CD8-positive, alpha-beta memory T cell (primary cell): ENCODE data around the gene SH2B2. TPM values are rescaled to one million over a fixed set of nuclear protein-coding genes. Genes with fewer than 3 reads are reported as not detected.

ENCODE experiments used
- CTCF ChIA-PET: fragments of 350-600 bp; sonication (Branson Sonifier 250); formaldehyde crosslinking; loops from one replicate; lab custom pipeline; 2021; ENCODE audit warnings: antibody characterized with exemption; lab: Charles Lee
- POLR2A ChIA-PET: fragments of 350-600 bp; sonication (Branson Sonifier 250); formaldehyde crosslinking; loops from one replicate; lab custom pipeline; 2021; ENCODE audit warnings: antibody characterized with exemption; lab: Charles Lee
- DNase-seq, 5 donors: peaks; one replicate each; pipeline versions ENCODE4 v3.0.0 to v3.0.0-alpha.2; 2020 to 2022; ENCODE audit warnings: mixed read lengths in 1 of 5
- H3K27ac ChIP-seq: one replicate; pipeline ENCODE4 v1.7.0; 2013; ENCODE audit warnings: low read depth, mild to moderate bottlenecking, low read length, moderate library complexity
- H3K27me3 ChIP-seq: 2 replicates; pipeline ENCODE4 v1.7.0; 2013; ENCODE audit warnings: low read length, mild to moderate bottlenecking; ENCODE audit not compliant: insufficient read depth, poor library complexity, severe bottlenecking
- H3K36me3 ChIP-seq: 2 replicates; pipeline ENCODE4 v1.7.0; 2013; ENCODE audit warnings: mild to moderate bottlenecking, low read length, moderate library complexity; ENCODE audit not compliant: insufficient read depth
- H3K4me1 ChIP-seq: 2 replicates; pipeline ENCODE4 v1.7.0; 2013; ENCODE audit warnings: mild to moderate bottlenecking, low read length, moderate library complexity; ENCODE audit not compliant: insufficient read depth
- H3K4me3 ChIP-seq: 2 replicates; pipeline ENCODE4 v1.7.0; 2013; ENCODE audit warnings: mild to moderate bottlenecking, low read length
- H3K9me3 ChIP-seq: 2 replicates; pipeline ENCODE4 v1.7.0; 2013; ENCODE audit warnings: mild to moderate bottlenecking, low read length
- H3K27ac Mint-ChIP-seq, 8 donors: one replicate each; pipeline ENCODE4 v1.8.0; 2020 to 2021; ENCODE audit warnings: mixed read lengths in 8 of 8, mild to moderate bottlenecking in 6 of 8, inconsistent platforms in 3 of 8, moderate library complexity in 3 of 8
- H3K27me3 Mint-ChIP-seq, 2 donors: one replicate each; pipeline ENCODE4 v1.8.0; 2020 to 2021; ENCODE audit warnings: mixed read lengths in 2 of 2, mild to moderate bottlenecking in 1 of 2, moderate library complexity in 1 of 2
- H3K36me3 Mint-ChIP-seq, 3 donors: one replicate each; pipeline ENCODE4 v1.8.0; 2020 to 2021; ENCODE audit warnings: mixed read lengths in 3 of 3, inconsistent platforms in 1 of 3, mild to moderate bottlenecking in 1 of 3
- H3K4me1 Mint-ChIP-seq, 3 donors: one replicate each; pipeline ENCODE4 v1.8.0; 2020 to 2021; ENCODE audit warnings: mixed read lengths in 3 of 3, inconsistent platforms in 1 of 3, mild to moderate bottlenecking in 1 of 3
- H3K4me3 Mint-ChIP-seq, 7 donors: one replicate each; pipeline ENCODE4 v1.8.0; 2020 to 2021; ENCODE audit warnings: mixed read lengths in 7 of 7, mild to moderate bottlenecking in 6 of 7, moderate library complexity in 4 of 7, inconsistent platforms in 2 of 7
- H3K9me3 Mint-ChIP-seq, 5 donors: one replicate each; pipeline ENCODE4 v1.8.0; 2020 to 2022; ENCODE audit warnings: mixed read lengths in 5 of 5, mild to moderate bottlenecking in 3 of 5, moderate library complexity in 2 of 5, inconsistent platforms in 1 of 5
- polyA plus RNA-seq: library from polyadenylated mRNA; unstranded; fragments of 300-500 nt; fragmentation: Illumina TruSeq; gene quantifications from one replicate; pipeline ENCODE4 v1.2.3, GENCODE V29; 2021
- total RNA-seq, 2 experiments: library from RNA; stranded (reverse); gene quantifications; one replicate each; pipeline ENCODE4 v1.2.3, GENCODE V29; 2021

Gene SH2B2
- total and polyA plus RNA-seq, 3 experiments from 2014 or later: 1.5 to 1.8 (median 1.8) TPM

- Mint-ChIP-seq H3K27me3 (no peaks in the 10 kb centered on the region), H3K9me3 (no peaks in the 10 kb centered on the region), H3K4me3 (no peak overlapping the region), H3K4me1 (no peaks in the 10 kb centered on the region), H3K36me3 (no peaks in the 10 kb centered on the region), H3K27ac (no peak overlapping the region)
- H3K27ac ChIP-seq: no peak overlapping the region
- DNase-seq: peak in 1 of 5 donors; percentile 43
- no peaks in the 10 kb centered on the region for H3K4me1 ChIP-seq
- no peaks in the 10 kb centered on the region for H3K27me3 ChIP-seq
- POLR2A ChIA-PET: no interaction called here
- H3K4me3 ChIP-seq: no peak overlapping the region
- no peaks in the 10 kb centered on the region for H3K36me3 ChIP-seq
- CTCF ChIA-PET: no interaction called here
- no peaks in the 10 kb centered on the region for H3K9me3 ChIP-seq
Observed at GRCh38 chr7:102260856-102261255, 25.8 kb upstream of the SH2B2 start.

- Mint-ChIP-seq H3K4me3 (no peak overlapping the region), H3K9me3 (no peaks in the 10 kb centered on the region), H3K27ac (no peak overlapping the region), H3K27me3 (no peaks in the 10 kb centered on the region), H3K36me3 (no peaks in the 10 kb centered on the region), H3K4me1 (no peaks in the 10 kb centered on the region)
- Histone ChIP-seq H3K4me3 (no peak overlapping the region), H3K9me3 (no peaks in the 10 kb centered on the region), H3K36me3 (no peaks in the 10 kb centered on the region), H3K4me1 (no peaks in the 10 kb centered on the region), H3K27ac (no peak overlapping the region), H3K27me3 (no peaks in the 10 kb centered on the region)
- POLR2A ChIA-PET: no interaction called here
- peak in 1 of 5 donors; percentile 14 for DNase-seq
- CTCF ChIA-PET: no interaction called here
Observed at GRCh38 chr7:102261451-102261850, 25.2 kb upstream of the SH2B2 start.

- no peak overlapping the region for H3K4me3 Mint-ChIP-seq
- POLR2A ChIA-PET: no interaction called here
- Histone ChIP-seq H3K36me3 (no peaks in the 10 kb centered on the region), H3K4me3 (no peak overlapping the region), H3K4me1 (no peaks in the 10 kb centered on the region), H3K27ac (no peak overlapping the region), H3K9me3 (no peaks in the 10 kb centered on the region), H3K27me3 (no peaks in the 10 kb centered on the region)
- DNase-seq: peak in 1 of 5 donors; percentile 36
- H3K9me3 Mint-ChIP-seq: no peaks in the 10 kb centered on the region
- CTCF ChIA-PET: interaction anchor here (0.7 kb wide), 1 partner anchor 9 kb away, joined by 4 read pairs; no protein-coding TSS in a partner anchor
- no peaks in the 10 kb centered on the region for H3K27me3 Mint-ChIP-seq
- no peaks in the 10 kb centered on the region for H3K4me1 Mint-ChIP-seq
- H3K27ac Mint-ChIP-seq: no peak overlapping the region
- H3K36me3 Mint-ChIP-seq: no peaks in the 10 kb centered on the region
Observed at GRCh38 chr7:102262546-102262945, 24.1 kb upstream of the SH2B2 start.

GRCh38 chr7:102264367-102264891 lies 22.2 kb upstream of the SH2B2 start:
- Mint-ChIP-seq H3K27me3 (no peaks in the 10 kb centered on the region), H3K4me3 (no peak overlapping the region), H3K36me3 (no peaks in the 10 kb centered on the region), H3K9me3 (no peaks in the 10 kb centered on the region), H3K27ac (no peak overlapping the region), H3K4me1 (no peaks in the 10 kb centered on the region)
- POLR2A ChIA-PET: no interaction called here
- H3K4me3 ChIP-seq: no peak overlapping the region
- H3K9me3 ChIP-seq: no peaks in the 10 kb centered on the region
- H3K27me3 ChIP-seq: no peaks in the 10 kb centered on the region
- CTCF ChIA-PET: no interaction called here
- no peak for DNase-seq
- H3K27ac ChIP-seq: no peak overlapping the region
- no peaks in the 10 kb centered on the region for H3K36me3 ChIP-seq
- no peaks in the 10 kb centered on the region for H3K4me1 ChIP-seq

- Mint-ChIP-seq H3K27ac (no peak overlapping the region), H3K36me3 (no peaks in the 10 kb centered on the region), H3K4me1 (no peaks in the 10 kb centered on the region), H3K9me3 (no peaks in the 10 kb centered on the region), H3K4me3 (no peak overlapping the region), H3K27me3 (no peaks in the 10 kb centered on the region)
- Histone ChIP-seq H3K9me3 (no peaks in the 10 kb centered on the region), H3K36me3 (no peaks in the 10 kb centered on the region), H3K4me3 (no peak overlapping the region), H3K27me3 (no peaks in the 10 kb centered on the region), H3K4me1 (no peaks in the 10 kb centered on the region), H3K27ac (no peak overlapping the region)
- DNase-seq: no peak
- CTCF ChIA-PET: no interaction called here
- POLR2A ChIA-PET: no interaction called here
Observed at GRCh38 chr7:102266541-102266940, 20.1 kb upstream of the SH2B2 start.

GRCh38 chr7:102268635-102269034 lies 18.0 kb upstream of the SH2B2 start:
- ChIA-PET POLR2A (no interaction called here), CTCF (no interaction called here)
- Histone ChIP-seq H3K27ac (no peak overlapping the region), H3K4me1 (no peaks in the 10 kb centered on the region), H3K36me3 (no peaks in the 10 kb centered on the region), H3K27me3 (no peaks in the 10 kb centered on the region), H3K4me3 (no peak overlapping the region), H3K9me3 (no peaks in the 10 kb centered on the region)
- peak overlapping the region in 1 of 8 donors; percentile 29 for H3K27ac Mint-ChIP-seq
- no peaks in the 10 kb centered on the region for H3K36me3 Mint-ChIP-seq
- H3K27me3 Mint-ChIP-seq: no peaks in the 10 kb centered on the region
- H3K4me1 Mint-ChIP-seq: peaks cover 0 to 2% (median 2%) of the 10 kb centered on the region in 3 donors
- no peaks in the 10 kb centered on the region for H3K9me3 Mint-ChIP-seq
- H3K4me3 Mint-ChIP-seq: no peak overlapping the region
- DNase-seq: no peak

GRCh38 chr7:102270178-102270887 lies 16.3 kb upstream of the SH2B2 start:
- Histone ChIP-seq H3K4me1 (no peaks in the 10 kb centered on the region), H3K4me3 (no peak overlapping the region), H3K27me3 (no peaks in the 10 kb centered on the region), H3K36me3 (no peaks in the 10 kb centered on the region), H3K9me3 (no peaks in the 10 kb centered on the region), H3K27ac (no peak overlapping the region)
- no peaks in the 10 kb centered on the region for H3K27me3 Mint-ChIP-seq
- DNase-seq: no peak
- peaks cover 0 to 2% (median 2%) of the 10 kb centered on the region in 3 donors for H3K4me1 Mint-ChIP-seq
- H3K4me3 Mint-ChIP-seq: no peak overlapping the region
- H3K9me3 Mint-ChIP-seq: no peaks in the 10 kb centered on the region
- no peaks in the 10 kb centered on the region for H3K36me3 Mint-ChIP-seq
- POLR2A ChIA-PET: no interaction called here
- CTCF ChIA-PET: interaction anchor here (1.5 to 6.3 kb wide), 3 partner anchors 666 to 726 kb away, joined by 3 to 56 read pairs (median 15); no protein-coding TSS in a partner anchor
- peak overlapping the region in 1 of 8 donors; percentile 62 for H3K27ac Mint-ChIP-seq

- ChIA-PET POLR2A (no interaction called here), CTCF (interaction anchor here (1.1 to 6.3 kb wide), 6 partner anchors 8 to 734 kb away, joined by 3 to 56 read pairs (median 4); no protein-coding TSS in a partner anchor)
- H3K27ac ChIP-seq: no peak overlapping the region
- no peaks in the 10 kb centered on the region for H3K36me3 ChIP-seq
- no peaks in the 10 kb centered on the region for H3K4me1 ChIP-seq
- Mint-ChIP-seq H3K4me1 (peaks cover 0 to 2% (median 2%) of the 10 kb centered on the region in 3 donors), H3K4me3 (no peak overlapping the region), H3K36me3 (no peaks in the 10 kb centered on the region), H3K27ac (no peak overlapping the region), H3K27me3 (no peaks in the 10 kb centered on the region), H3K9me3 (no peaks in the 10 kb centered on the region)
- DNase-seq: no peak
- H3K27me3 ChIP-seq: no peaks in the 10 kb centered on the region
- H3K9me3 ChIP-seq: no peaks in the 10 kb centered on the region
- H3K4me3 ChIP-seq: no peak overlapping the region
Observed at GRCh38 chr7:102271158-102271798, 15.4 kb upstream of the SH2B2 start.
